ENCODE data around the gene C3orf18.

Gene C3orf18

GRCh38 chr3:50567386-50568167 is at the start of gene C3orf18:
Gene C3orf18 (minus strand): TSS chr3:50567747. CDS start chr3:50565699, 2,048 bp downstream.
- peak; percentile 96 for FAIRE-seq
- DNase-seq (ENCODE audit: insufficient read length, low spot score) = peak; percentile 97

- FAIRE-seq (peak; percentile 84), DNase-seq (ENCODE audit: insufficient read length, low spot score) (peak; percentile 79)
Measured at GRCh38 chr3:50616770-50617095, 49.2 kb upstream of the C3orf18 start.

- DNase-seq (ENCODE audit: insufficient read length, low spot score) (peak; percentile 73), FAIRE-seq (peak; percentile 98)
Measured at GRCh38 chr3:50616003-50616769, 48.6 kb upstream of the C3orf18 start.

- FAIRE-seq (no peak), DNase-seq (ENCODE audit: insufficient read length, low spot score) (no peak)
Measured at GRCh38 chr3:50615190-50615589, 47.6 kb upstream of the C3orf18 start.

GRCh38 chr3:50612970-50613846 is 45.7 kb upstream of the C3orf18 start:
- FAIRE-seq (no peak), DNase-seq (ENCODE audit: insufficient read length, low spot score) (no peak)

- FAIRE-seq (no peak), DNase-seq (ENCODE audit: insufficient read length, low spot score) (no peak)
Measured at GRCh38 chr3:50612234-50612882, 44.8 kb upstream of the C3orf18 start.

GRCh38 chr3:50611464-50612233 is 44.1 kb upstream of the C3orf18 start, which contains the start of gene CISH:
Gene CISH (minus strand): TSS chr3:50611774. CDS start chr3:50611650, 124 bp downstream.
- FAIRE-seq (peak; percentile 95), DNase-seq (ENCODE audit: insufficient read length, low spot score) (peak; percentile 84)

GRCh38 chr3:50610992-50611463 is 43.5 kb upstream of the C3orf18 start:
- DNase-seq (ENCODE audit: insufficient read length, low spot score) (no peak), FAIRE-seq (no peak)

GRCh38 chr3:50610181-50610971 is 42.8 kb upstream of the C3orf18 start:
- FAIRE-seq = peak; percentile 60

GRCh38 chr3:50609763-50610085 is 42.2 kb upstream of the C3orf18 start:
- no peak for FAIRE-seq

More at GRCh38 chr3:50610181-50610971, 42.8 kb upstream of the C3orf18 start:
- no peak for DNase-seq (ENCODE audit: insufficient read length, low spot score)

GRCh38 chr3:50609071-50609762 is 41.7 kb upstream of the C3orf18 start:
- no peak for FAIRE-seq

More at GRCh38 chr3:50609763-50610085, 42.2 kb upstream of the C3orf18 start:
- DNase-seq (ENCODE audit: insufficient read length, low spot score) = no peak

GRCh38 chr3:50608278-50608677 is 40.7 kb upstream of the C3orf18 start:
- DNase-seq (ENCODE audit: insufficient read length, low spot score) = no peak
- no peak for FAIRE-seq

More at GRCh38 chr3:50609071-50609762, 41.7 kb upstream of the C3orf18 start:
- no peak for DNase-seq (ENCODE audit: insufficient read length, low spot score)

GRCh38 chr3:50607271-50608091 is 39.9 kb upstream of the C3orf18 start:
- FAIRE-seq (no peak), DNase-seq (ENCODE audit: insufficient read length, low spot score) (no peak)

GRCh38 chr3:50606596-50606995 is 39.0 kb upstream of the C3orf18 start:
- FAIRE-seq (no peak), DNase-seq (ENCODE audit: insufficient read length, low spot score) (no peak)

- DNase-seq (ENCODE audit: insufficient read length, low spot score) (no peak), FAIRE-seq (no peak)
Measured at GRCh38 chr3:50605901-50606326, 38.4 kb upstream of the C3orf18 start.

GRCh38 chr3:50604628-50605588 is 37.4 kb upstream of the C3orf18 start:
- DNase-seq (ENCODE audit: insufficient read length, low spot score) (no peak), FAIRE-seq (no peak)

All from GM19239 (cell line).